Measurements from ENCODE around the gene LTO1. TPM values are rescaled to one million over a fixed set of nuclear protein-coding genes. Genes with fewer than 3 reads are reported as not detected.

The LTO1 gene
- total RNA-seq, 1 experiment from 2014 or later = 25.3 TPM

- H3K27ac Mint-ChIP-seq = peak overlapping the region in 1 of 3 experiments; percentile 44; a peak in 1 of 7 replicates
- peaks cover 4 to 5% (median 4%) of the 10 kb centered on the region in 3 experiments; a peak in 6 of 7 replicates for H3K36me3 Mint-ChIP-seq (ENCODE audit: insufficient read depth in 1 of 3, low read depth in 3 of 3)
- no peak overlapping the region for H4K8ac ChIP-seq (replicated peaks; ENCODE audit: insufficient read length, low read depth, low read length)
Measured at GRCh38 chr11:69634590-69634989, 40.6 kb downstream of the LTO1 start.

More at GRCh38 chr11:69634590-69634989, 40.6 kb downstream of the LTO1 start:
- H3K9ac ChIP-seq (ENCODE audit: extremely low read depth, insufficient read length, low read length) = no peak overlapping the region
- no peak overlapping the region for H3K27ac ChIP-seq (ENCODE audit: insufficient read length, low read depth, low read length)
- peaks cover 3% of the 10 kb centered on the region; the same call in 1 of the 2 replicates for H3K27me3 ChIP-seq (ENCODE audit: insufficient read depth, low read length)
- H3K79me2 ChIP-seq (ENCODE audit: insufficient read depth, low read length) = no peaks in the 10 kb centered on the region
- no peak overlapping the region for H2BK12ac ChIP-seq (ENCODE audit: insufficient read length, low read depth, low read length)
- peaks cover 14% of the 10 kb centered on the region for H3K23me2 ChIP-seq (ENCODE audit: insufficient read length, low read depth, low read length, poor library complexity, severe bottlenecking)
- H3K14ac ChIP-seq (ENCODE audit: insufficient read depth, low read length) = no peak overlapping the region
- no peak overlapping the region for H3K56ac ChIP-seq (ENCODE audit: insufficient read length, low read depth, low read length)
- no peak overlapping the region for H4K91ac ChIP-seq (ENCODE audit: insufficient read length, low read depth, low read length)
- TF ChIP-seq CTCF (conservative IDR thresholded peaks at IDR 0.05) = no peak
- DNase-seq = no peak
- H2AFZ ChIP-seq (ENCODE audit: low read length) = no peak overlapping the region
- WGBS (ENCODE audit: extremely low coverage, insufficient read length, low lambda C conversion rate) = no CpG with 5 or more reads among the region's 7 CpGs
- no peak overlapping the region for H2BK120ac ChIP-seq (ENCODE audit: low read depth, low read length, poor library complexity, severe bottlenecking)
- no peak overlapping the region for H2AK5ac ChIP-seq (ENCODE audit: insufficient read length, low read length)
- no peak overlapping the region for H3K18ac ChIP-seq (ENCODE audit: insufficient read length, low read depth, low read length)
- Mint-ChIP-seq H3K9me3 (peaks cover 5 to 9% of the 10 kb centered on the region in 2 experiments), H3K4me3 (no peak overlapping the region), H3K27me3 (ENCODE audit: low read depth) (peaks cover 37% of the 10 kb centered on the region), H3K4me1 (peaks cover 19 to 22% of the 10 kb centered on the region in 2 experiments)
- H3K4me1 ChIP-seq (ENCODE audit: insufficient read depth, low read length) = no peaks in the 10 kb centered on the region
- H3K23ac ChIP-seq (ENCODE audit: insufficient read length, low read depth, low read length) = no peak overlapping the region
- H3T11ph ChIP-seq (ENCODE audit: low read length) = no peak overlapping the region
- H2BK5ac ChIP-seq (ENCODE audit: insufficient read length, low read length) = no peak overlapping the region
- H3K4ac ChIP-seq (ENCODE audit: low read depth, low read length) = no peak overlapping the region
- H3K4me2 ChIP-seq (ENCODE audit: insufficient read depth, insufficient read length, low read length) = no peak overlapping the region
- H4K5ac ChIP-seq (ENCODE audit: insufficient read length, low read depth, low read length) = no peak overlapping the region
- H4K20me1 ChIP-seq (ENCODE audit: control insufficient read depth, insufficient read depth, insufficient read length) = no peaks in the 10 kb centered on the region
- H3K9me3 ChIP-seq (ENCODE audit: control insufficient read depth, low read depth, low read length) = peaks cover 4% of the 10 kb centered on the region
- no peaks in the 10 kb centered on the region for H3K79me1 ChIP-seq (ENCODE audit: insufficient read depth, low read depth, low read length, poor library complexity, severe bottlenecking)
- no peak overlapping the region for H2BK15ac ChIP-seq (ENCODE audit: low read depth, low read length)
- H2BK20ac ChIP-seq (ENCODE audit: low read depth, low read length, poor library complexity, severe bottlenecking) = no peak overlapping the region
